DMS53 treated with DMSO at 0.1 percent for 48 hours (cell line): ENCODE results near the gene NTM.

Experiments used
- DNase-seq: peaks from one replicate; lab custom pipeline; 2025; ENCODE audit not compliant: unreplicated experiment; lab: John Stamatoyannopoulos, UW

The NTM gene

DNA sequence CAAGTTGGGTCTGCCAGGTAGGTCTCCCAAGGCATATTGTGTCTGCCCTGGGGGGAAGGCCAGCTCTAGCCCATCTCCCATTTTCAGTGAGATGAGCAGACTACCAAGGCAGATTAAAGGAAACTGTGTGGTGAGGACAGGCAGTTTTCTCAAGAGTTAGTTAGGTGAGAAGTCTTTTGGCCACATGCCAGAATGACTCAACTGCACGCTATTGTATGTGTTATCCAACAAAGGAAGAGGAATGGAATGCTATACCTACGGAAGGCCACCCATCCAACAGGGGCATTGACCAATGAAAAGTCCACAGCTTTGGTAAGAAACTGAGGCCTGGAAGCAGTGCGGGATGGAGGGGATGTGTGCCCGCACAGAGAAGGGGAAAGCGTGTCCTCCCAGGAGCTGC, 941.7 kb downstream of the NTM start:
- no peak for DNase-seq

- peak; percentile 18 for DNase-seq
Measured at GRCh38 chr11:132312701-132313111, 942.3 kb downstream of the NTM start.

GRCh38 chr11:132314911-132315455, 944.6 kb downstream of the NTM start:
- DNase-seq = no peak

DNA sequence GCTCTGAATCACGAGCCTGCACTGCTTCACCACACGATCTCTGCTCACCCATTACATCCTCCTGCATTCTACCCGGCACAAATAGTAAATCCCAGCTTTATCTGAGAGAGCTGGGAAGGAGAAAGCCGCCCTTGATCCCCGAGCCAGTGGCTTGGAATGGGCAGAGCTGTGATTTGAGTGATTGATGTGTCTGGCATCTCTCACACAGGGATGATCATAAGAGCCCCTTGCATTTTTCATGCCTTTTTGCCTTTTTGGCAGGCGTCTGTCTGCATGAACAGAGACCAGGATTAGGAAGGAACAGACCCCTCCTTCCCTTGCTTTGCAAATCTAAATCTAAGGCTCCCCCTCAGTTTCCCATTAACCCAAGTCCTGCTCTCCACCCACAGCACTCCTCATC, 945.3 kb downstream of the NTM start:
- DNase-seq = no peak

DNA sequence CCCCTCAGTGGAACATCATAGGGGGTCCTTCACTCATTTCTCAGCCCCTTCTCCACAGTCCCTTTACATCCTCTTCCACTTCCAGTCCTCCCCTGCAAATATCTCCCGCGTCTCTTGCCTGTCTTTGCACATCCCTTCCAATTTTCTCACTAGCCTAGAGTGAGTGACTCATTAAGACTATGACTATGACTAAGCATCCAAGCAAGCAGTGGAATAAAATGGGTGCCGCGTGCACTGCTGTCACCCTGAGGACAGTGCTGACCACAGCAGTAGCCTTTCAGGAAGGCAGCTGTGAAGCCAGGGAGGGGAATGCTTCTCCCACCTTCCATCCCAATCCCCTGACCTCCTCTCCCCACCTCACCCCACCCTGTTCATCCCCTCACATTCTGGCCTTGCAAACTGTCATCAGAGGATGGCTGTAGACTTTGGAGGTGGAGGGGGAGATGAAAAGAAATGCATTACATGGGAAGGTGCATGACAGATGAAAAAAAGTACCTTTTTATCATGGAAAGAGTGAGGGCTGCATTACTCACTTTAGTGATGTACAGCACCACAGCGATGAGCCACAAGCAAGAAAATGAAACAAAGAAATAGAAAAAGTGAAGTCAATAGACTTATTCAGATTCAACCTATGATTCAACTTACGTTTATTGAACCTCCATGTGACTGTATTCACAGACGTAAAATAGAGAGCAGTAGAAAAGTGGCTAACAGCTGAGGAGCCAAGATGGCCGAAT, 948.2 kb downstream of the NTM start:
- peak; percentile 28 for DNase-seq

GRCh38 chr11:132319419-132319818, 949.0 kb downstream of the NTM start:
- peak; percentile 10 for DNase-seq

GRCh38 chr11:132330515-132330914, 960.1 kb downstream of the NTM start:
- no peak for DNase-seq

GRCh38 chr11:132332521-132332920, 962.1 kb downstream of the NTM start:
- DNase-seq = no peak

- no peak for DNase-seq
Measured at GRCh38 chr11:132334769-132335280, 964.4 kb downstream of the NTM start.

DNA sequence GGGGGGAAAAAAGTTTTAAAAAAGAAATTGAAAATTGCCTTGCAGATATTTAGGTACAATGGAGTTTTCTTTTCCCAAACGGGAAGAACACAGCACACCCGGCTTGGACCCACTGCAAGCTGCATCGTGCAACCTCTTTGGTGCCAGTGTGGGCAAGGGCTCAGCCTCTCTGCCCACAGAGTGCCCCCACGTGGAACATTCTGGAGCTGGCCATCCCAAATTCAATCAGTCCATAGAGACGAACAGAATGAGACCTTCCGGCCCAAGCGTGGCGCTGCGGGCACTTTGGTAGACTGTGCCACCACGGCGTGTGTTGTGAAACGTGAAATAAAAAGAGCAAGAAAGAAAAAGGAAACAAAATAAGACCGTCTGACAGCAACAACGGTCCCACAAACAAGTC, 964.9 kb downstream of the NTM start:
- no peak for DNase-seq

GRCh38 chr11:132336781-132337535, 966.5 kb downstream of the NTM start:
- no peak for DNase-seq

GRCh38 chr11:132337819-132338416, 967.5 kb downstream of the NTM start:
- no peak for DNase-seq

- no peak for DNase-seq
Measured at GRCh38 chr11:132342408-132342807, 972.0 kb downstream of the NTM start.

GRCh38 chr11:132343445-132344175, 973.2 kb downstream of the NTM start:
- no peak for DNase-seq

- no peak for DNase-seq
Measured at GRCh38 chr11:132346558-132347148, 976.2 kb downstream of the NTM start.

DNA sequence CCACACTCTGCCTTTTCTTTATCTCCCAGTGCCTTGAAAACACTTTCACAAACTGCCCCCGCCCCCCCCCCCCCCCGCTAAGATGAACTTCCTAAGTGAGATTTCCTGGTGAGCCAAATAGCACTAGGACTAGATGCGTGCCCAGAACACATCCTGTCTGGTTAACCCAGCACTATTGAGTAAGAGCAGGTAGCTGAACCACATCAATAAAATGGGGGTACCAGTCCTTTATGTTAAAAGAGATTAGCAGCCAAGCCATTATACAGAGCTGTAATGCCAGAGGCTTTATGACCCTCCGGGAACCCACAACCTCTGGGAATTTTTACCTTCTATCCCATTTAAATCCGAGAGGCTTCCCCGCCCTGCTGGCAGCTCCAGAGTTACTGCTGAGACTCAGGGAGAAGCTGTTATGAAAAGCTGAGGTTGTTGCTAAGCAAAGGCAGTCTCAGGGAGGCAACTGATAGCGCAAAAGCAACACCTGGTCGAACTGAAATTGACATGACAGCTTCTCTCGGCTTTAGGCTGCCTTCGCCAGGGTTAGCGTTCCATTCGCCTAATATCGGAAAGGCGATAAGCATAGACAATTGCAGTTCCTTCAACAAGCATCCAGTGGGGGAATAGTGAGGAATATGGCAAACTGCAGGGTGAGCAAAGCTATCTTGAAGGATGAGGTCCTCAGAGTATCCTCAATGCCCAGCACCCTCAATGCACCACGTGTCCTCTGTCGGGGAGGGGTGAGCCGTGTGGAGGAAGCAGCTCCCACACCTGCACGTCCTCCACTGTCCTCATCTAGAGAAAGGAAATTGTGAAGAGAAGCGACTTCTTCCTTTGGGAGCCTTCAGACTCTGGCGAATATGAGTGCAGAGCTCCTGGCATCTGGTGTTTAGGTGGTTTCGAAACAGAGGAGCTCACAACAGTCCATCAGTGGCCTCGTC, 977.0 kb downstream of the NTM start:
- DNase-seq = no peak

DNA sequence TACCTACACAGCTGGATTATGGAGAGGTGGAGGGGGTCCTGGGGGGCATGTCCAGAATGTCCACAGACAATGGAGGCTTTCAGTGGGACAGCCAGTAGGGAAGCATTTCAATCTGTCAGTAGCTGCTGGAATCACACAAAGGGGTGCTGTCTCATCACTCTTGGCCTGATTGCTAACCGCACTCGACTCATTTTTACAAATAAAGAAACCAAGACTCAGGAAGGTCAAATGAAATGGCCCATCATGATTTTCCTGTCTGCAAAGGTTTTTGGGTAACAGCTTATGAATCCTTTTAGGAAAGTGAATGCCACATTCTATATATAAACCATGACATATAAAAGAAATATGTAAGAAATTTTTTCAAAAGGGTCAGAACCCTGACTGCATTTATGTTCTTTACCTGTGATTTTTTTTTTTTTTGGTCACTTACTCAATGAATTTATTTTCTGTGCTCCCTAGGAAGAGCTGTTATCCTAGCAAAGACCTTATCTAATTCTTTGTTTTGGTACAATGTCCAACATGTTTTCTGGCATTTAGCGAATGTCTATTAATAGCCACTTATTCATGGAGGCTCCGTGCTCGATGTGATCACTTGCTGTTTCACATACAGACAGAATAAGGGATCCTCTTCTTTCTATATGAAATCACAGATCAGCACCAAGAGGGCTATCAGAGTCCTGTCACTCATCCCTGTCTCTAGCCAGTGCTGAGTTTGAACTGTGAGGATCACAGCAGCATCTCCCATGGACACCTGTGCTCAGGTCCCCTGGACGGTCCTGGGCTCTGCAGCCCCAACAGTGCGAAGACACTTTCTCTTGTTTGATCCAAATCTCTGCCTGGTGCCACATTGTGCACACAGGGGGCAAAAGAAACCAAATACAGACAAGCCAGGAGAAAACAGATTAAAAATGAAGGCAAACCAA, 979.7 kb downstream of the NTM start:
- no peak for DNase-seq

GRCh38 chr11:132351050-132351449, 980.6 kb downstream of the NTM start:
- no peak for DNase-seq
